Measurements from ENCODE around the gene ZNF280C.

DNA sequence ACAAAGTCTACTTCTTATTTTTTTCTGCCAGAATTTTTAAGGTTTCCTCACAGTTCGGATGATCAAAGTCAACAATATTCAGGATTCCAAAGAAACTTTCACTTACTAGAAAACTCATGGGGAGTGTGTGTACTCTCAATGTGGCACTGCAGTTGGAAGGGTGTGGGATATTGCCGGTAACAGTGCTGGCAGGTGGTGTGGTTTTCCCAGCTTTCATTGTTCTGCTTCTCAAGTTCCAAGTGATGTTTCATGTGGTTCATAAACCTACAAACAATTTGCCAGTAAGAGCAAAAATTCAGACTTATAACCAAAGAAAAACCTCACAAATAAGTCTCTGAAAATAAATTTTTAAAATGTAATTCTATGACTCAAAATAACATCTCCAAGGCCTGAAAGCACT, 39.8 kb downstream of the ZNF280C start:
- TF ChIP-seq, protein P1, sequence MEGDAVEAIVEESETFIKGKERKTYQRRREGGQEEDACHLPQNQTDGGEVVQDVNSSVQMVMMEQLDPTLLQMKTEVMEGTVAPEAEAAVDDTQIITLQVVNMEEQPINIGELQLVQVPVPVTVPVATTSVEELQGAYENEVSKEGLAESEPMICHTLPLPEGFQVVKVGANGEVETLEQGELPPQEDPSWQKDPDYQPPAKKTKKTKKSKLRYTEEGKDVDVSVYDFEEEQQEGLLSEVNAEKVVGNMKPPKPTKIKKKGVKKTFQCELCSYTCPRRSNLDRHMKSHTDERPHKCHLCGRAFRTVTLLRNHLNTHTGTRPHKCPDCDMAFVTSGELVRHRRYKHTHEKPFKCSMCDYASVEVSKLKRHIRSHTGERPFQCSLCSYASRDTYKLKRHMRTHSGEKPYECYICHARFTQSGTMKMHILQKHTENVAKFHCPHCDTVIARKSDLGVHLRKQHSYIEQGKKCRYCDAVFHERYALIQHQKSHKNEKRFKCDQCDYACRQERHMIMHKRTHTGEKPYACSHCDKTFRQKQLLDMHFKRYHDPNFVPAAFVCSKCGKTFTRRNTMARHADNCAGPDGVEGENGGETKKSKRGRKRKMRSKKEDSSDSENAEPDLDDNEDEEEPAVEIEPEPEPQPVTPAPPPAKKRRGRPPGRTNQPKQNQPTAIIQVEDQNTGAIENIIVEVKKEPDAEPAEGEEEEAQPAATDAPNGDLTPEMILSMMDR (IDR thresholded peaks at IDR 0.05), result no peak
- TF ChIP-seq GABPB1 (CRISPR knock-in tag; IDR thresholded peaks at IDR 0.05) (no peak), MXD4 (CRISPR knock-in tag; IDR thresholded peaks at IDR 0.05; ENCODE audit: borderline replicate concordance) (no peak), CREB1 (CRISPR knock-in tag; IDR thresholded peaks at IDR 0.05) (no peak), ETV6 (CRISPR knock-in tag; IDR thresholded peaks at IDR 0.05) (no peak), ZNF423 (CRISPR knock-in tag; IDR thresholded peaks at IDR 0.05) (no peak)
- TF ChIP-seq, protein P2, sequence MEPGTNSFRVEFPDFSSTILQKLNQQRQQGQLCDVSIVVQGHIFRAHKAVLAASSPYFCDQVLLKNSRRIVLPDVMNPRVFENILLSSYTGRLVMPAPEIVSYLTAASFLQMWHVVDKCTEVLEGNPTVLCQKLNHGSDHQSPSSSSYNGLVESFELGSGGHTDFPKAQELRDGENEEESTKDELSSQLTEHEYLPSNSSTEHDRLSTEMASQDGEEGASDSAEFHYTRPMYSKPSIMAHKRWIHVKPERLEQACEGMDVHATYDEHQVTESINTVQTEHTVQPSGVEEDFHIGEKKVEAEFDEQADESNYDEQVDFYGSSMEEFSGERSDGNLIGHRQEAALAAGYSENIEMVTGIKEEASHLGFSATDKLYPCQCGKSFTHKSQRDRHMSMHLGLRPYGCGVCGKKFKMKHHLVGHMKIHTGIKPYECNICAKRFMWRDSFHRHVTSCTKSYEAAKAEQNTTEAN (CRISPR knock-in tag; IDR thresholded peaks at IDR 0.05), result no peak
- TF ChIP-seq, protein P3, sequence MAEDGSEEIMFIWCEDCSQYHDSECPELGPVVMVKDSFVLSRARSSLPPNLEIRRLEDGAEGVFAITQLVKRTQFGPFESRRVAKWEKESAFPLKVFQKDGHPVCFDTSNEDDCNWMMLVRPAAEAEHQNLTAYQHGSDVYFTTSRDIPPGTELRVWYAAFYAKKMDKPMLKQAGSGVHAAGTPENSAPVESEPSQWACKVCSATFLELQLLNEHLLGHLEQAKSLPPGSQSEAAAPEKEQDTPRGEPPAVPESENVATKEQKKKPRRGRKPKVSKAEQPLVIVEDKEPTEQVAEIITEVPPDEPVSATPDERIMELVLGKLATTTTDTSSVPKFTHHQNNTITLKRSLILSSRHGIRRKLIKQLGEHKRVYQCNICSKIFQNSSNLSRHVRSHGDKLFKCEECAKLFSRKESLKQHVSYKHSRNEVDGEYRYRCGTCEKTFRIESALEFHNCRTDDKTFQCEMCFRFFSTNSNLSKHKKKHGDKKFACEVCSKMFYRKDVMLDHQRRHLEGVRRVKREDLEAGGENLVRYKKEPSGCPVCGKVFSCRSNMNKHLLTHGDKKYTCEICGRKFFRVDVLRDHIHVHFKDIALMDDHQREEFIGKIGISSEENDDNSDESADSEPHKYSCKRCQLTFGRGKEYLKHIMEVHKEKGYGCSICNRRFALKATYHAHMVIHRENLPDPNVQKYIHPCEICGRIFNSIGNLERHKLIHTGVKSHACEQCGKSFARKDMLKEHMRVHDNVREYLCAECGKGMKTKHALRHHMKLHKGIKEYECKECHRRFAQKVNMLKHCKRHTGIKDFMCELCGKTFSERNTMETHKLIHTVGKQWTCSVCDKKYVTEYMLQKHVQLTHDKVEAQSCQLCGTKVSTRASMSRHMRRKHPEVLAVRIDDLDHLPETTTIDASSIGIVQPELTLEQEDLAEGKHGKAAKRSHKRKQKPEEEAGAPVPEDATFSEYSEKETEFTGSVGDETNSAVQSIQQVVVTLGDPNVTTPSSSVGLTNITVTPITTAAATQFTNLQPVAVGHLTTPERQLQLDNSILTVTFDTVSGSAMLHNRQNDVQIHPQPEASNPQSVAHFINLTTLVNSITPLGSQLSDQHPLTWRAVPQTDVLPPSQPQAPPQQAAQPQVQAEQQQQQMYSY (CRISPR knock-in tag; IDR thresholded peaks at IDR 0.05), result no peak

All from WTC11 (cell line).